IPS-18c (cell line): ENCODE data around the gene VPS35L.

Source experiments
- H3K4me3 ChIP-seq: 2 replicates; pipeline ENCODE4 v1.7.0; 2013; ENCODE audit warnings: low read depth, mild to moderate bottlenecking, low read length, moderate library complexity; ENCODE audit not compliant: insufficient read depth
- H3K9me3 ChIP-seq: one replicate; pipeline ENCODE4 v1.6.1; 2013; ENCODE audit warnings: mild to moderate bottlenecking, low read length, moderate library complexity; ENCODE audit not compliant: control insufficient read depth, insufficient read depth

VPS35L gene

GRCh38 chr16:19578378-19578971 lies 23.0 kb downstream of the VPS35L start:
- H3K9me3 ChIP-seq, result no peaks in the 10 kb centered on the region
- no peak overlapping the region for H3K4me3 ChIP-seq

- Histone ChIP-seq H3K9me3 (no peaks in the 10 kb centered on the region), H3K4me3 (no peak overlapping the region)
Measured at GRCh38 chr16:19582050-19582831, 26.7 kb downstream of the VPS35L start.

GRCh38 chr16:19583665-19584300 lies 28.3 kb downstream of the VPS35L start:
- no peaks in the 10 kb centered on the region for H3K9me3 ChIP-seq
- no peak overlapping the region for H3K4me3 ChIP-seq

- H3K9me3 ChIP-seq, result no peaks in the 10 kb centered on the region
- no peak overlapping the region for H3K4me3 ChIP-seq
Measured at GRCh38 chr16:19588661-19589060, 33.2 kb downstream of the VPS35L start.

GRCh38 chr16:19589106-19589505 lies 33.6 kb downstream of the VPS35L start:
- H3K4me3 ChIP-seq, result no peak overlapping the region

GRCh38 chr16:19589771-19590302 lies 34.3 kb downstream of the VPS35L start:
- Histone ChIP-seq H3K9me3 (no peaks in the 10 kb centered on the region), H3K4me3 (no peak overlapping the region)

More at GRCh38 chr16:19589106-19589505, 33.6 kb downstream of the VPS35L start:
- no peaks in the 10 kb centered on the region for H3K9me3 ChIP-seq

- no peak overlapping the region for H3K4me3 ChIP-seq
- no peaks in the 10 kb centered on the region for H3K9me3 ChIP-seq
Measured at GRCh38 chr16:19595043-19595767, 39.7 kb downstream of the VPS35L start.

GRCh38 chr16:19598805-19599510 lies 43.5 kb downstream of the VPS35L start:
- H3K4me3 ChIP-seq, result no peak overlapping the region
- H3K9me3 ChIP-seq, result no peaks in the 10 kb centered on the region

GRCh38 chr16:19599968-19600716 lies 44.6 kb downstream of the VPS35L start:
- Histone ChIP-seq H3K4me3 (no peak overlapping the region), H3K9me3 (no peaks in the 10 kb centered on the region)

GRCh38 chr16:19601083-19601976 lies 45.8 kb downstream of the VPS35L start:
- no peaks in the 10 kb centered on the region for H3K9me3 ChIP-seq
- H3K4me3 ChIP-seq, result no peak overlapping the region

- no peaks in the 10 kb centered on the region for H3K9me3 ChIP-seq
- H3K4me3 ChIP-seq, result no peak overlapping the region
Measured at GRCh38 chr16:19604911-19605310, 49.4 kb downstream of the VPS35L start.

- H3K4me3 ChIP-seq, result no peak overlapping the region
- H3K9me3 ChIP-seq, result no peaks in the 10 kb centered on the region
Measured at GRCh38 chr16:19605701-19606100, 50.2 kb downstream of the VPS35L start.

- H3K9me3 ChIP-seq, result no peaks in the 10 kb centered on the region
- no peak overlapping the region for H3K4me3 ChIP-seq
Measured at GRCh38 chr16:19607616-19608280, 52.2 kb downstream of the VPS35L start.

GRCh38 chr16:19609359-19609758 lies 53.9 kb downstream of the VPS35L start:
- H3K9me3 ChIP-seq, result no peaks in the 10 kb centered on the region
- no peak overlapping the region for H3K4me3 ChIP-seq

GRCh38 chr16:19610200-19610599 lies 54.7 kb downstream of the VPS35L start:
- H3K9me3 ChIP-seq, result no peaks in the 10 kb centered on the region
- H3K4me3 ChIP-seq, result no peak overlapping the region
